ENCODE measurements around the gene NELFA. TPM values are rescaled to one million over a fixed set of nuclear protein-coding genes. Genes with fewer than 3 reads are reported as not detected.

The NELFA gene
- total RNA-seq, 2 donors from 2014 or later = 28.2 to 28.7 TPM

- intact Hi-C loops (cut with DNase I, micrococcal nuclease) = no loop called here
- ATAC-seq (no peak), DNase-seq (no peak)
Observed at GRCh38 chr4:1953335-1953734, 55.4 kb downstream of the NELFA start.

- ATAC-seq = no peak
- intact Hi-C loops (cut with DNase I, micrococcal nuclease) = no loop called here
- DNase-seq = no peak
Observed at GRCh38 chr4:1952719-1953118, 56.1 kb downstream of the NELFA start.

GRCh38 chr4:1952058-1952700 is 56.6 kb downstream of the NELFA start:
- ATAC-seq (no peak), DNase-seq (no peak)
- intact Hi-C loops (cut with DNase I, micrococcal nuclease) = no loop called here

- intact Hi-C loops (cut with DNase I, micrococcal nuclease) = no loop called here
- ATAC-seq = no peak
- no peak for DNase-seq
Observed at GRCh38 chr4:1950369-1950768, 58.4 kb downstream of the NELFA start.

GRCh38 chr4:1948892-1949436 is 59.8 kb downstream of the NELFA start:
- intact Hi-C loops (cut with DNase I, micrococcal nuclease) = no loop called here
- DNase-seq (no peak), ATAC-seq (no peak)

GRCh38 chr4:1948232-1948631 is 60.5 kb downstream of the NELFA start:
- DNase-seq = no peak
- intact Hi-C loops (cut with DNase I, micrococcal nuclease) = no loop called here
- ATAC-seq = no peak

GRCh38 chr4:1945912-1946311 is 62.9 kb downstream of the NELFA start:
- DNase-seq (no peak), ATAC-seq (no peak)
- intact Hi-C loops (cut with DNase I, micrococcal nuclease) = no loop called here

- ATAC-seq = no peak
Observed at GRCh38 chr4:1945124-1945895, 63.5 kb downstream of the NELFA start.

GRCh38 chr4:1943928-1944327 is 64.8 kb downstream of the NELFA start:
- DNase-seq (no peak), ATAC-seq (no peak)
- intact Hi-C loops (cut with DNase I, micrococcal nuclease) = no loop called here

More at GRCh38 chr4:1945124-1945895, 63.5 kb downstream of the NELFA start:
- no peak for DNase-seq
- intact Hi-C loops (cut with DNase I, micrococcal nuclease) = no loop called here

GRCh38 chr4:1940566-1940965 is 68.2 kb downstream of the NELFA start:
- ATAC-seq (no peak), DNase-seq (no peak)
- intact Hi-C loops (cut with DNase I, micrococcal nuclease) = no loop called here

- DNase-seq = no peak
- intact Hi-C loops (cut with DNase I, micrococcal nuclease) = no loop called here
- ATAC-seq = peak; percentile 57
Observed at GRCh38 chr4:1939664-1940509, 68.9 kb downstream of the NELFA start.

- intact Hi-C loops (cut with DNase I, micrococcal nuclease) = no loop called here
- ATAC-seq (no peak), DNase-seq (no peak)
Observed at GRCh38 chr4:1938027-1938426, 70.7 kb downstream of the NELFA start.

GRCh38 chr4:1937550-1937949 is 71.2 kb downstream of the NELFA start:
- ATAC-seq (no peak), DNase-seq (no peak)
- intact Hi-C loops (cut with DNase I, micrococcal nuclease) = no loop called here

GRCh38 chr4:1933700-1934099 is 75.1 kb downstream of the NELFA start:
- intact Hi-C loops (cut with DNase I, micrococcal nuclease) = no loop called here
- ATAC-seq (no peak), DNase-seq (no peak)

- ATAC-seq (no peak), DNase-seq (no peak)
- intact Hi-C loops (cut with DNase I, micrococcal nuclease) = no loop called here
Observed at GRCh38 chr4:1932736-1933135, 76.0 kb downstream of the NELFA start.

Small RNA genes lying within 50 kb of the gene (microRNA-seq; reads per million reads assigned to microRNA genes)
- gene MIR943 = 0.53 to 1.4 reads per million in 2 donors

Other genes with a start within 250 kb of the NELFA start
- gene FGFR3, start 215.7 kb downstream of the NELFA start, total RNA-seq = 10 to 100 TPM; 46.5 to 57.4 TPM
- 100 to 1,000 TPM; 112 to 160 TPM for gene LETM1, start 152.8 kb downstream of the NELFA start, total RNA-seq
- 100 to 1,000 TPM in 1 of 2 donors, 10 to 100 TPM in 1; 64.5 to 115 TPM for gene NSD2, start 137.6 kb downstream of the NELFA start, total RNA-seq
- gene NAT8L, start 50.4 kb upstream of the NELFA start, total RNA-seq = under 1 TPM; 0.06 to 0.25 TPM
- 1 to 10 TPM; 7.7 to 9.7 TPM for gene HAUS3, start 233.1 kb upstream of the NELFA start, total RNA-seq
- gene POLN, start 233.1 kb upstream of the NELFA start, total RNA-seq = 1 to 10 TPM; 1.3 to 3.1 TPM

All from left colon (tissue), 2 donors.